Keratinocyte (primary cell): ENCODE results near the gene DIDO1. TPM values are rescaled to one million over a fixed set of nuclear protein-coding genes. Genes with fewer than 3 reads are reported as not detected.
A peak's percentile ranks its signal among the peaks of the same experiment; 100 is the strongest.

Experiments
- DNase-seq: peaks from one replicate; pipeline ENCODE4 v3.0.0-alpha.2; 2011; ENCODE audit warnings: low read depth, missing footprints, low spot score
- FAIRE-seq: peaks from 2 replicates; lab custom pipeline; 2011; peaks lifted over from hg19 to GRCh38; lab: Jason Lieb, UNC
- H2AFZ ChIP-seq: 2 replicates; pipeline ENCODE4 v1.6.0; 2012; ENCODE audit warnings: low read length, control low read depth, inconsistent platforms; ENCODE audit not compliant: control insufficient read depth
- H3K27ac ChIP-seq: 2 replicates; pipeline ENCODE4 v1.5.1; 2011; ENCODE audit warnings: low read length; ENCODE audit not compliant: control insufficient read depth, insufficient read depth
- H3K27me3 ChIP-seq: 3 replicates; pipeline ENCODE4 v1.6.0; 2011; ENCODE audit warnings: low read length; ENCODE audit not compliant: control insufficient read depth, insufficient read depth; ENCODE audit errors: extremely low read depth
- H3K36me3 ChIP-seq, 2 experiments: 2 replicates in 1 of 2; 3 replicates in 1 of 2; pipeline ENCODE4 v1.5.1; 2011; ENCODE audit warnings: low read length in 2 of 2, mild to moderate bottlenecking in 1 of 2; ENCODE audit not compliant: control insufficient read depth in 2 of 2, insufficient read depth in 2 of 2; ENCODE audit errors: extremely low read depth in 1 of 2
- H3K4me1 ChIP-seq: 3 replicates; pipeline ENCODE4 v1.5.1; 2011; ENCODE audit warnings: low read length; ENCODE audit not compliant: control insufficient read depth, insufficient read depth; ENCODE audit errors: extremely low read depth
- H3K4me2 ChIP-seq: 3 replicates; pipeline ENCODE4 v1.6.0; 2011; ENCODE audit warnings: low read depth, low read length; ENCODE audit not compliant: control insufficient read depth, insufficient read depth; ENCODE audit errors: extremely low read depth
- H3K4me3 ChIP-seq, 3 experiments: fragments of 200-600 bp in 1 of 3; sonication (generic) in 1 of 3; 2 replicates in 2 of 3; 3 replicates in 1 of 3; pipeline ENCODE4 v1.5.1; 2011 to 2016; ENCODE audit warnings: low read length in 3 of 3, mild to moderate bottlenecking in 3 of 3, control low read depth in 2 of 3, inconsistent platforms in 1 of 3, low read depth in 1 of 3, mixed read lengths in 1 of 3, mixed run types in 1 of 3, moderate library complexity in 1 of 3; ENCODE audit not compliant: control insufficient read depth in 2 of 3, insufficient read depth in 2 of 3; ENCODE audit errors: extremely low read depth in 1 of 3
- H3K79me2 ChIP-seq: 2 replicates; pipeline ENCODE4 v1.6.0; 2012; ENCODE audit warnings: low read length; ENCODE audit not compliant: control insufficient read depth, insufficient read depth
- H3K9ac ChIP-seq: 3 replicates; pipeline ENCODE4 v1.6.0; 2011; ENCODE audit warnings: low read length; ENCODE audit not compliant: control insufficient read depth, insufficient read depth; ENCODE audit errors: extremely low read depth
- H3K9me1 ChIP-seq: 3 replicates; pipeline ENCODE4 v1.6.0; 2011; ENCODE audit warnings: low read length; ENCODE audit not compliant: control insufficient read depth, insufficient read depth; ENCODE audit errors: extremely low read depth
- H3K9me3 ChIP-seq: 2 replicates; pipeline ENCODE4 v1.5.1; 2012; ENCODE audit warnings: low read depth, low read length; ENCODE audit not compliant: control insufficient read depth
- H4K20me1 ChIP-seq: 3 replicates; pipeline ENCODE4 v1.6.0; 2011; ENCODE audit warnings: low read length; ENCODE audit not compliant: control insufficient read depth, insufficient read depth; ENCODE audit errors: extremely low read depth
- EZH2 ChIP-seq: IDR thresholded peaks from one replicate; pipeline ENCODE4 v1.6.1; 2012; ENCODE audit warnings: inconsistent platforms, mild to moderate bottlenecking, low read length, moderate library complexity
- dilution Hi-C: fragments of 300-500 bp; cut with MboI; formaldehyde crosslinking; loops from one replicate; pipeline ENCODE4 v1.7.0; 2020; ENCODE audit warnings: low sequenced_read_pairs; ENCODE audit not compliant: extremely low pct_ligation_motif_present
- polyA plus RNA-seq, 5 experiments: library from polyadenylated mRNA; depleted of rRNA in 3 of 5; stranded (reverse) in 3 of 5; stranded (forward) in 1 of 5; unstranded in 1 of 5; fragments of >200 nt; gene quantifications; 1 replicate in 1 of 5; 2 replicates in 3 of 5; 3 replicates in 1 of 5; pipeline versions ENCODE4 v1.2.1 to v1.2.3, GENCODE V29; 2011 to 2012; ENCODE audit warnings: missing spikeins in 2 of 5, low read depth in 1 of 5, low replicate concordance in 1 of 5
- TF ChIP-seq, protein P1 (sequence below), 3 experiments: IDR thresholded peaks in 1 of 3; conservative IDR thresholded peaks in 1 of 3; optimal IDR thresholded peaks in 1 of 3; 2 replicates in 2 of 3; 3 replicates in 1 of 3; pipeline versions ENCODE3 to v1.5.1; 2011; ENCODE audit warnings: low read length in 3 of 3, mild to moderate bottlenecking in 3 of 3, moderate library complexity in 2 of 3, control low read depth in 1 of 3, inconsistent platforms in 1 of 3; ENCODE audit not compliant: insufficient read depth in 2 of 3; ENCODE audit errors: extremely low read depth in 1 of 3

DIDO1 gene
- polyA plus RNA-seq, 1 donor (not counting 4 experiments of a cell fraction or from before 2014, with no cell fraction given), result 14.2 TPM

DNA sequence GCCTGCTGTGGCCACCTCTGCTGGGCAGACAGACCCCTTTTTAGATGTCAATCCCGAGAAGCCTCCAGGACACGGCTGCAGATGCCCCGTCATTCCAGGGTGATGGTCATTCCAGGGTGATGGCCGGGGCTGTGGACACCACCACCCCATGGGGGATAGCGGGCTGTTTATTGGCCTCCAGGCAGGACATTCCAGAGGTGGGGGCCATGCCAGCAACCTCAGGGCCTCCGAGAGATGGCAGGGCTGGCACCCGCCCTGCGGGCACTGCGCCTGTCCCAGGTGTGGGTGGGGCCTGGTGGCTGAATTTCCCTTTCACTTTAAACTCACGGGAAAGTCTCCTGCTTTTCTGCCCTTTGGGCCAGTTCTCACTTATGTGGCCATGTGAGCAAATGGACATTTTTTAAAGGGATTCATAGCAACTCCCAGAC is 94.9 kb downstream of the DIDO1 start:
- Histone ChIP-seq H3K9me1 (no peaks in the 10 kb centered on the region), H3K27ac (no peak overlapping the region), H3K9me3 (no peaks in the 10 kb centered on the region), H3K79me2 (no peaks in the 10 kb centered on the region), H3K36me3 (no peaks in the 10 kb centered on the region), H3K9ac (no peak overlapping the region), H3K4me3 (peak overlapping the region in 1 of 3 experiments; percentile 2), H4K20me1 (no peaks in the 10 kb centered on the region), H2AFZ (no peak overlapping the region), H3K4me1 (peaks cover 31% of the 10 kb centered on the region), H3K4me2 (peak overlapping the region; percentile 29), H3K27me3 (no peaks in the 10 kb centered on the region)
- TF ChIP-seq, protein P1, sequence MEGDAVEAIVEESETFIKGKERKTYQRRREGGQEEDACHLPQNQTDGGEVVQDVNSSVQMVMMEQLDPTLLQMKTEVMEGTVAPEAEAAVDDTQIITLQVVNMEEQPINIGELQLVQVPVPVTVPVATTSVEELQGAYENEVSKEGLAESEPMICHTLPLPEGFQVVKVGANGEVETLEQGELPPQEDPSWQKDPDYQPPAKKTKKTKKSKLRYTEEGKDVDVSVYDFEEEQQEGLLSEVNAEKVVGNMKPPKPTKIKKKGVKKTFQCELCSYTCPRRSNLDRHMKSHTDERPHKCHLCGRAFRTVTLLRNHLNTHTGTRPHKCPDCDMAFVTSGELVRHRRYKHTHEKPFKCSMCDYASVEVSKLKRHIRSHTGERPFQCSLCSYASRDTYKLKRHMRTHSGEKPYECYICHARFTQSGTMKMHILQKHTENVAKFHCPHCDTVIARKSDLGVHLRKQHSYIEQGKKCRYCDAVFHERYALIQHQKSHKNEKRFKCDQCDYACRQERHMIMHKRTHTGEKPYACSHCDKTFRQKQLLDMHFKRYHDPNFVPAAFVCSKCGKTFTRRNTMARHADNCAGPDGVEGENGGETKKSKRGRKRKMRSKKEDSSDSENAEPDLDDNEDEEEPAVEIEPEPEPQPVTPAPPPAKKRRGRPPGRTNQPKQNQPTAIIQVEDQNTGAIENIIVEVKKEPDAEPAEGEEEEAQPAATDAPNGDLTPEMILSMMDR (optimal IDR thresholded peaks at IDR 0.05 in 1 of 3, IDR thresholded peaks at IDR 0.05 in 1 of 3, conservative IDR thresholded peaks at IDR 0.05 in 1 of 3; ENCODE audit: extremely low read depth in 1 of 3, insufficient read depth in 2 of 3, low read length in 3 of 3), result no peak
- no peak for DNase-seq
- peak; percentile 20 for FAIRE-seq
- dilution Hi-C loops, result no loop called here

DNA sequence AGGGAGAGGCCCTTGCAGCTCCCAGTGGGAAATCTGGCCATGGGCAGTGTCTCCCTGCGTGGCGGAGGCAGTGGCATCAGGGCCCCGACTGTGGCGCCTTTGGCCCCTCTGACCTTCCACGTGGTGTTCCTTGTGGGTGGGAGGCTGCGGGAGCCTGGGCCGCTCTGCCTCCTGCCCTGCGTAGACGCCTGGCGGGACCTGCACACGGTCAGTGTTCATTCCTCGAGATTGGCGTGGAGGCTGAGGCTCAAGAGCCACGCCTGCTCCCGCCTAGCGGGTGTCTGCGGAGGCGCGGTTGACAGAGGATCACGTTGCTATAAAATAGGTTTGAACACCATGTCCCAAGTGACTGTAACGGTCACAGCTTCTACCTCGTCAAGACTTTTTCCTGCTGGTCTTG is 95.5 kb downstream of the DIDO1 start:
- peaks cover 29% of the 10 kb centered on the region for H3K4me1 ChIP-seq
- H3K36me3 ChIP-seq, result no peaks in the 10 kb centered on the region
- H3K4me3 ChIP-seq, result no peak overlapping the region
- DNase-seq (no peak), FAIRE-seq (no peak)
- TF ChIP-seq EZH2, result no peak
- TF ChIP-seq, protein P1 (optimal IDR thresholded peaks at IDR 0.05 in 1 of 3, IDR thresholded peaks at IDR 0.05 in 1 of 3, conservative IDR thresholded peaks at IDR 0.05 in 1 of 3; ENCODE audit: extremely low read depth in 1 of 3, insufficient read depth in 2 of 3, low read length in 3 of 3), result no peak
- dilution Hi-C loops, result no loop called here
- H3K9me1 ChIP-seq, result no peaks in the 10 kb centered on the region
- H3K4me2 ChIP-seq, result no peak overlapping the region
- no peaks in the 10 kb centered on the region for H3K27me3 ChIP-seq
- H3K9me3 ChIP-seq, result no peaks in the 10 kb centered on the region
- no peak overlapping the region for H3K9ac ChIP-seq
- H3K27ac ChIP-seq, result no peak overlapping the region
- no peak overlapping the region for H2AFZ ChIP-seq
- no peaks in the 10 kb centered on the region for H3K79me2 ChIP-seq
- no peaks in the 10 kb centered on the region for H4K20me1 ChIP-seq
